ENCODE data around the gene EGFLAM. TPM values are rescaled to one million over a fixed set of nuclear protein-coding genes. Genes with fewer than 3 reads are reported as not detected.

Gene EGFLAM
- total RNA-seq, 6 experiments from 2014 or later: 1.1 to 7.2 (median 6.0) TPM

GRCh38 chr5:38265546-38266179 is 7.3 kb downstream of the EGFLAM start:
- Mint-ChIP-seq H3K27me3 (ENCODE audit: insufficient read depth) (peaks cover 14% of the 10 kb centered on the region), H3K9me3 (no peaks in the 10 kb centered on the region), H3K4me1 (ENCODE audit: low read depth) (no peaks in the 10 kb centered on the region), H3K27ac (no peak overlapping the region), H3K36me3 (ENCODE audit: low read depth) (no peaks in the 10 kb centered on the region), H3K4me3 (no peak overlapping the region)
- peak; percentile 42 for DNase-seq
- peak; percentile 94 for TF ChIP-seq CTCF (IDR thresholded peaks at IDR 0.05)

- no peaks in the 10 kb centered on the region for H3K4me1 Mint-ChIP-seq (ENCODE audit: low read depth)
- H3K27ac Mint-ChIP-seq: no peak overlapping the region
- TF ChIP-seq CTCF (IDR thresholded peaks at IDR 0.05): no peak
- H3K36me3 Mint-ChIP-seq (ENCODE audit: low read depth): no peaks in the 10 kb centered on the region
- H3K9me3 Mint-ChIP-seq: no peaks in the 10 kb centered on the region
- no peak for DNase-seq
- H3K4me3 Mint-ChIP-seq: no peak overlapping the region
- H3K27me3 Mint-ChIP-seq (ENCODE audit: insufficient read depth): peaks cover 9% of the 10 kb centered on the region
These were observed 9.0 kb downstream of the EGFLAM start for GRCh38 chr5:38267372-38267771.

GRCh38 chr5:38273626-38274025 is 15.3 kb downstream of the EGFLAM start:
- H3K9me3 Mint-ChIP-seq: no peaks in the 10 kb centered on the region
- no peak overlapping the region for H3K4me3 Mint-ChIP-seq
- H3K36me3 Mint-ChIP-seq (ENCODE audit: low read depth): no peaks in the 10 kb centered on the region
- H3K27me3 Mint-ChIP-seq (ENCODE audit: insufficient read depth): no peaks in the 10 kb centered on the region
- DNase-seq: no peak
- no peak overlapping the region for H3K27ac Mint-ChIP-seq
- TF ChIP-seq CTCF (IDR thresholded peaks at IDR 0.05): no peak
- no peaks in the 10 kb centered on the region for H3K4me1 Mint-ChIP-seq (ENCODE audit: low read depth)

GRCh38 chr5:38274370-38274769 is 16.0 kb downstream of the EGFLAM start:
- no peaks in the 10 kb centered on the region for H3K36me3 Mint-ChIP-seq (ENCODE audit: low read depth)
- no peaks in the 10 kb centered on the region for H3K9me3 Mint-ChIP-seq
- H3K4me1 Mint-ChIP-seq (ENCODE audit: low read depth): no peaks in the 10 kb centered on the region
- no peak for TF ChIP-seq CTCF (IDR thresholded peaks at IDR 0.05)
- DNase-seq: no peak
- H3K4me3 Mint-ChIP-seq: no peak overlapping the region
- H3K27me3 Mint-ChIP-seq (ENCODE audit: insufficient read depth): no peaks in the 10 kb centered on the region
- no peak overlapping the region for H3K27ac Mint-ChIP-seq

GRCh38 chr5:38284384-38284783 is 26.0 kb downstream of the EGFLAM start:
- DNase-seq: no peak
- H3K27ac Mint-ChIP-seq: no peak overlapping the region
- H3K27me3 Mint-ChIP-seq (ENCODE audit: insufficient read depth): peaks cover 5% of the 10 kb centered on the region
- no peaks in the 10 kb centered on the region for H3K9me3 Mint-ChIP-seq
- H3K4me3 Mint-ChIP-seq: no peak overlapping the region
- TF ChIP-seq CTCF (IDR thresholded peaks at IDR 0.05): no peak
- no peaks in the 10 kb centered on the region for H3K4me1 Mint-ChIP-seq (ENCODE audit: low read depth)
- no peaks in the 10 kb centered on the region for H3K36me3 Mint-ChIP-seq (ENCODE audit: low read depth)
